ENCODE results near the gene SH3GLB1.
A peak's percentile ranks its signal among the peaks of the same experiment; 100 is the strongest.
"Not testable (repeated sequence)": the region's sequence is repeated elsewhere in the genome, so short reads cannot be mapped to it uniquely, and the experiment has no call there.

Gene SH3GLB1

GRCh38 chr1:86704458-86704971 lies at the start of gene SH3GLB1:
Gene SH3GLB1 (plus strand): TSS chr1:86704576. CDS start chr1:86704900, 324 bp downstream.
- peak within 1 kb of the TSS; percentile 92 for H3K27ac ChIP-seq
- H3K9ac ChIP-seq: peak within 1 kb of the TSS; percentile 96
- no peak for TF ChIP-seq Cebpa-rat (IDR thresholded peaks at IDR 0.05)
- peak within 1 kb of the TSS; percentile 88 for H3K4me2 ChIP-seq
- no peaks in the 10 kb centered on the region; the same call in 1 of the 2 replicates for H3K36me3 ChIP-seq
- peaks cover 42% of the 10 kb centered on the region for H4K20me1 ChIP-seq
- peak within 1 kb of the TSS; percentile 88 for H3K4me3 ChIP-seq
- no peaks in the 10 kb centered on the region for H3K27me3 ChIP-seq
- no peaks in the 10 kb centered on the region for H3K9me3 ChIP-seq
- H3K4me1 ChIP-seq: peaks cover 33% of the 10 kb centered on the region

- H3K36me3 ChIP-seq, H3K4me2 ChIP-seq, H3K27ac ChIP-seq, H3K9ac ChIP-seq, H3K27me3 ChIP-seq, H3K9me3 ChIP-seq, H4K20me1 ChIP-seq, H3K4me1 ChIP-seq, H3K4me3 ChIP-seq: not testable (repeated sequence)
Observed at GRCh38 chr1:86658381-86658780, 46.0 kb upstream of the SH3GLB1 start.

- H3K9ac ChIP-seq: no peak overlapping the region
- no peaks in the 10 kb centered on the region for H3K36me3 ChIP-seq
- no peak for TF ChIP-seq Cebpa-rat (IDR thresholded peaks at IDR 0.05)
- H3K4me3 ChIP-seq: no peak overlapping the region
- no peak overlapping the region for H3K27ac ChIP-seq
- H3K4me2 ChIP-seq: no peak overlapping the region
- H4K20me1 ChIP-seq: no peaks in the 10 kb centered on the region
- H3K4me1 ChIP-seq: no peaks in the 10 kb centered on the region
- H3K27me3 ChIP-seq: no peaks in the 10 kb centered on the region
- H3K9me3 ChIP-seq: no peaks in the 10 kb centered on the region
Observed at GRCh38 chr1:86666368-86666767, 38.0 kb upstream of the SH3GLB1 start.

- H3K4me3 ChIP-seq: no peak overlapping the region
- H3K36me3 ChIP-seq: no peaks in the 10 kb centered on the region
- no peak overlapping the region for H3K9ac ChIP-seq
- no peaks in the 10 kb centered on the region for H4K20me1 ChIP-seq
- H3K27ac ChIP-seq: no peak overlapping the region
- no peaks in the 10 kb centered on the region for H3K9me3 ChIP-seq
- no peak overlapping the region for H3K4me2 ChIP-seq
- no peaks in the 10 kb centered on the region for H3K4me1 ChIP-seq
- H3K27me3 ChIP-seq: no peaks in the 10 kb centered on the region
- no peak for TF ChIP-seq Cebpa-rat (IDR thresholded peaks at IDR 0.05)
Observed at GRCh38 chr1:86687595-86687994, 16.8 kb upstream of the SH3GLB1 start.

- TF ChIP-seq Cebpa-rat (IDR thresholded peaks at IDR 0.05): no peak
- no peaks in the 10 kb centered on the region for H4K20me1 ChIP-seq
- no peak overlapping the region for H3K4me3 ChIP-seq
Observed at GRCh38 chr1:86692641-86693040, 11.7 kb upstream of the SH3GLB1 start.

GRCh38 chr1:86695400-86695799 lies 9.0 kb upstream of the SH3GLB1 start:
- H3K4me1 ChIP-seq: no peaks in the 10 kb centered on the region
- H3K27me3 ChIP-seq: no peaks in the 10 kb centered on the region
- no peak overlapping the region for H3K4me2 ChIP-seq
- H3K36me3 ChIP-seq: no peaks in the 10 kb centered on the region
- H3K9ac ChIP-seq: no peak overlapping the region
- H3K27ac ChIP-seq: no peak overlapping the region
- H4K20me1 ChIP-seq: no peaks in the 10 kb centered on the region
- H3K4me3 ChIP-seq: no peak overlapping the region
- H3K9me3 ChIP-seq: no peaks in the 10 kb centered on the region
- no peak for TF ChIP-seq Cebpa-rat (IDR thresholded peaks at IDR 0.05)

More at GRCh38 chr1:86692641-86693040, 11.7 kb upstream of the SH3GLB1 start:
- Histone ChIP-seq H3K36me3 (no peaks in the 10 kb centered on the region), H3K4me1 (no peaks in the 10 kb centered on the region), H3K4me2 (no peak overlapping the region), H3K27me3 (no peaks in the 10 kb centered on the region), H3K27ac (no peak overlapping the region), H3K9ac (no peak overlapping the region), H3K9me3 (no peaks in the 10 kb centered on the region)

GRCh38 chr1:86696522-86696921 lies 7.9 kb upstream of the SH3GLB1 start:
- Histone ChIP-seq H3K27ac (no peak overlapping the region), H3K9ac (no peak overlapping the region), H3K4me3 (no peak overlapping the region), H3K4me2 (no peak overlapping the region), H3K4me1 (no peaks in the 10 kb centered on the region), H3K9me3 (no peaks in the 10 kb centered on the region), H4K20me1 (no peaks in the 10 kb centered on the region), H3K27me3 (no peaks in the 10 kb centered on the region), H3K36me3 (no peaks in the 10 kb centered on the region)
- TF ChIP-seq Cebpa-rat (IDR thresholded peaks at IDR 0.05): no peak

GRCh38 chr1:86699186-86699585 lies 5.2 kb upstream of the SH3GLB1 start:
- TF ChIP-seq Cebpa-rat (IDR thresholded peaks at IDR 0.05): no peak
- peaks cover 10% of the 10 kb centered on the region for H3K4me1 ChIP-seq

GRCh38 chr1:86701731-86702130 lies 2.6 kb upstream of the SH3GLB1 start:
- H3K4me3 ChIP-seq: no peak overlapping the region
- no peak overlapping the region for H3K4me2 ChIP-seq
- H4K20me1 ChIP-seq: peaks cover 14% of the 10 kb centered on the region
- H3K36me3 ChIP-seq: no peaks in the 10 kb centered on the region
- no peaks in the 10 kb centered on the region for H3K27me3 ChIP-seq
- no peak for TF ChIP-seq Cebpa-rat (IDR thresholded peaks at IDR 0.05)
- no peaks in the 10 kb centered on the region for H3K9me3 ChIP-seq
- H3K27ac ChIP-seq: no peak overlapping the region
- H3K4me1 ChIP-seq: peaks cover 21% of the 10 kb centered on the region
- H3K9ac ChIP-seq: no peak overlapping the region

More at GRCh38 chr1:86699186-86699585, 5.2 kb upstream of the SH3GLB1 start:
- H3K9me3 ChIP-seq: no peaks in the 10 kb centered on the region
- H3K27me3 ChIP-seq: no peaks in the 10 kb centered on the region
- H3K9ac ChIP-seq: no peak overlapping the region
- H4K20me1 ChIP-seq: no peaks in the 10 kb centered on the region
- H3K4me3 ChIP-seq: no peak overlapping the region
- no peak overlapping the region for H3K27ac ChIP-seq
- no peaks in the 10 kb centered on the region for H3K36me3 ChIP-seq
- no peak overlapping the region for H3K4me2 ChIP-seq

GRCh38 chr1:86702954-86703494 lies 1.4 kb upstream of the SH3GLB1 start:
- Histone ChIP-seq H3K9ac (peak overlapping the region; percentile 96), H3K27ac (peak overlapping the region; percentile 92; the same call in 1 of the 2 replicates), H4K20me1 (peaks cover 27% of the 10 kb centered on the region), H3K4me3 (peak overlapping the region; percentile 88; the same call in 1 of the 2 replicates), H3K4me2 (peak overlapping the region; percentile 88), H3K4me1 (peaks cover 33% of the 10 kb centered on the region)
- H3K9me3 ChIP-seq, H3K36me3 ChIP-seq, H3K27me3 ChIP-seq: not testable (repeated sequence)
